ENCODE measurements around the gene LMX1A. TPM values are rescaled to one million over a fixed set of nuclear protein-coding genes. Genes with fewer than 3 reads are reported as not detected.

The LMX1A gene
- total RNA-seq, 4 donors from 2014 or later, result 0.13 to 1.1 (median 0.51) TPM

DNA sequence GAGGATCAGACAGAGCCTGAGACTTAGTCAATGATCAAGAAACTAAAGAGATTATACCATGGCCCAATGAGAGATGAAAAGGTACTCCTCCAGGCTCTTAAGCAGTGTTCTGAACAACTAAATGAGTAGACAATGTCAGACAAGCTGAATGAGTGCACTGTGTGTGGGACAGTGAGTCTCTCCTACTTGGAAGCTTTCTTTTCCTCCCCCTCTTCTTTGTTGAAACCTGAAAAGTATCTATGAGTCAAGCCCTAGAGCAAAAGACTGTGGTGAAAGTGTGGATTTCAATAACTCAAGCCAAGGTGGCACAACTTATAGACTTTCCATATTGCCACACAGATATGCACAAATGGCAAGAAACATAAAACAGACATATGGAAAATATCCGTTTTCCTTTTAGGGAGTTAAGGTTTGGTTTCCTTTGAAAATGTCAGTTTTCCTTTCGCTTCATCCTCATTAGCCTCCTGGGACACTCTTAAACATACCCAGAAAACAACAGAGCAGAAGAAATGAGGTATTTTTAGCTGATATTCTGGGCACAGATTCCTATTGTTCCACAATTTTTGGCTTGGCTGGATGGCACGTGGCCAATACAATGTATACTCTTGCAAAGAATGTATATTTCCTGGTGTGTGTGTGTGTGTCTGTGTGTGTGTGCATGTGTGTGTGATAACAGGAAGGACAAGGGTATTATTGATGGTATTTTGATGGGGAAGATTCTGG lies 96.6 kb downstream of the LMX1A start:
- H3K4me1 ChIP-seq, result peaks cover 0 to 6% (median 6%) of the 10 kb centered on the region in 3 donors
- H3K36me3 ChIP-seq, result no peaks in the 10 kb centered on the region
- TF ChIP-seq POLR2A (IDR thresholded peaks at IDR 0.05) (no peak), POLR2AphosphoS5 (IDR thresholded peaks at IDR 0.05) (no peak), EP300 (IDR thresholded peaks at IDR 0.05) (no peak)
- TF ChIP-seq, protein P1, sequence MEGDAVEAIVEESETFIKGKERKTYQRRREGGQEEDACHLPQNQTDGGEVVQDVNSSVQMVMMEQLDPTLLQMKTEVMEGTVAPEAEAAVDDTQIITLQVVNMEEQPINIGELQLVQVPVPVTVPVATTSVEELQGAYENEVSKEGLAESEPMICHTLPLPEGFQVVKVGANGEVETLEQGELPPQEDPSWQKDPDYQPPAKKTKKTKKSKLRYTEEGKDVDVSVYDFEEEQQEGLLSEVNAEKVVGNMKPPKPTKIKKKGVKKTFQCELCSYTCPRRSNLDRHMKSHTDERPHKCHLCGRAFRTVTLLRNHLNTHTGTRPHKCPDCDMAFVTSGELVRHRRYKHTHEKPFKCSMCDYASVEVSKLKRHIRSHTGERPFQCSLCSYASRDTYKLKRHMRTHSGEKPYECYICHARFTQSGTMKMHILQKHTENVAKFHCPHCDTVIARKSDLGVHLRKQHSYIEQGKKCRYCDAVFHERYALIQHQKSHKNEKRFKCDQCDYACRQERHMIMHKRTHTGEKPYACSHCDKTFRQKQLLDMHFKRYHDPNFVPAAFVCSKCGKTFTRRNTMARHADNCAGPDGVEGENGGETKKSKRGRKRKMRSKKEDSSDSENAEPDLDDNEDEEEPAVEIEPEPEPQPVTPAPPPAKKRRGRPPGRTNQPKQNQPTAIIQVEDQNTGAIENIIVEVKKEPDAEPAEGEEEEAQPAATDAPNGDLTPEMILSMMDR (IDR thresholded peaks at IDR 0.05), result no peak
- 37 to 39% methylated on average over 3 of the region's 3 CpGs for WGBS, 2 donors (ENCODE audit: low coverage in 1 of 2)
- no peak overlapping the region for H3K4me3 ChIP-seq
- peaks cover 6% of the 10 kb centered on the region for H3K27me3 ChIP-seq
- H3K27ac ChIP-seq, result no peak overlapping the region
- H3K9me3 ChIP-seq, result no peaks in the 10 kb centered on the region
- no peak for ATAC-seq

DNA sequence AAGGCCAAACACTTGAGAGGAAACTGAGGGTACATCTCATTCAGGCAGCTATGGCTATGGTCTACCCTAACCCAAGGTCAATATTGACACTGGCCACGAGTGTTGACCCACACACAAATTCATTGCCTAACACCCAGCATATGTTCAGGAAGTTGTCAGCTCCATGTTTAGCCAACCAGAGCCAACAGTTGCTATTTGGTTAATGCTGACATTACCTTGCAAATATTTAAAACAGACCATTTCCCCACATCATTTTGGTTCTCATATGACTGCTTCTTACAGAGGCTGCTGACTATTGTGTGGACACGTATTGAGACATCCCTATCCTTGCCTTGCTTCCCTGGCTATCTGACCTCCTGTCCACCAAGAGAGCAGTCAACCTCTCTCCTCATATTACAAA lies 97.3 kb downstream of the LMX1A start:
- ATAC-seq, result peak; percentile 59
- TF ChIP-seq, protein P1 (IDR thresholded peaks at IDR 0.05), result no peak
- TF ChIP-seq EP300 (IDR thresholded peaks at IDR 0.05) (no peak), POLR2A (IDR thresholded peaks at IDR 0.05) (no peak), POLR2AphosphoS5 (IDR thresholded peaks at IDR 0.05) (no peak)
- peaks cover 0 to 6% (median 6%) of the 10 kb centered on the region in 3 donors for H3K4me1 ChIP-seq
- no peaks in the 10 kb centered on the region for H3K9me3 ChIP-seq
- H3K4me3 ChIP-seq, result no peak overlapping the region
- peaks cover 6% of the 10 kb centered on the region for H3K27me3 ChIP-seq
- no peaks in the 10 kb centered on the region for H3K36me3 ChIP-seq
- no peak overlapping the region for H3K27ac ChIP-seq
- WGBS, 2 donors (ENCODE audit: low coverage in 1 of 2), result 66% methylated on average over 2 of the region's 2 CpGs; no CpG with 5 or more reads in 1 of the 2 donors

- Histone ChIP-seq H3K9me3 (no peaks in the 10 kb centered on the region), H3K27me3 (peaks cover 14% of the 10 kb centered on the region)
Measured at GRCh38 chr1:165257969-165258459, 98.5 kb downstream of the LMX1A start.

GRCh38 chr1:165254896-165255625 lies 101.5 kb downstream of the LMX1A start:
- H3K4me1 ChIP-seq, result peaks cover 0 to 6% (median 6%) of the 10 kb centered on the region in 3 donors
- WGBS, 2 donors (ENCODE audit: low coverage in 1 of 2), result 39 to 60% methylated on average over 1 to 3 of the region's 3 CpGs
- no peak overlapping the region for H3K4me3 ChIP-seq
- no peaks in the 10 kb centered on the region for H3K9me3 ChIP-seq
- TF ChIP-seq EP300 (IDR thresholded peaks at IDR 0.05) (no peak), POLR2AphosphoS5 (IDR thresholded peaks at IDR 0.05) (no peak), POLR2A (IDR thresholded peaks at IDR 0.05) (no peak)
- TF ChIP-seq, protein P1 (IDR thresholded peaks at IDR 0.05), result no peak
- H3K36me3 ChIP-seq, result no peaks in the 10 kb centered on the region
- peaks cover 14% of the 10 kb centered on the region for H3K27me3 ChIP-seq
- H3K27ac ChIP-seq, result no peak overlapping the region
- no peak for ATAC-seq

More at GRCh38 chr1:165257969-165258459, 98.5 kb downstream of the LMX1A start:
- TF ChIP-seq POLR2A (IDR thresholded peaks at IDR 0.05), result no peak
- no peak for TF ChIP-seq EP300 (IDR thresholded peaks at IDR 0.05)
- TF ChIP-seq, protein P1 (IDR thresholded peaks at IDR 0.05), result peak; percentile 23 to 60 (median 37)
- TF ChIP-seq POLR2AphosphoS5 (IDR thresholded peaks at IDR 0.05), result peak; percentile 14
- Histone ChIP-seq H3K4me1 (peaks cover 0 to 6% (median 6%) of the 10 kb centered on the region in 3 donors), H3K27ac (no peak overlapping the region), H3K36me3 (no peaks in the 10 kb centered on the region), H3K4me3 (no peak overlapping the region)
- WGBS, 2 donors (ENCODE audit: low coverage in 1 of 2), result 27 to 50% methylated on average over 2 to 3 of the region's 3 CpGs
- ATAC-seq, result peak; percentile 57

Data from gastroesophageal sphincter (tissue), 4 donors.